SU-DHL-6 (cell line): ENCODE measurements around the gene IKZF2.

Experiments
- CTCF ChIP-seq: fragments of 200-600 bp; sonication (generic); IDR thresholded peaks from one replicate; pipeline ENCODE4 v1.5.1; 2017; ENCODE audit warnings: antibody characterized with exemption, mild to moderate bottlenecking, low read length, moderate library complexity; ENCODE audit not compliant: insufficient read depth, poor library complexity, severe bottlenecking
- EZH2phosphoT487 ChIP-seq: fragments of 200-600 bp; sonication (generic), shearing (Covaris generic); conservative IDR thresholded peaks from 2 replicates; pipeline ENCODE4 v1.6.1; 2018; ENCODE audit warnings: mild to moderate bottlenecking, antibody characterized with exemption, low read length, moderate library complexity, mixed read lengths

GRCh38 chr2:213004197-213004821 is 147.1 kb downstream of the IKZF2 start:
- TF ChIP-seq CTCF (no peak), EZH2phosphoT487 (no peak)
